GM12891 (cell line): ENCODE measurements around the gene DIO1.

Experiments used
- DNase-seq: peaks from one replicate; pipeline ENCODE4 v3.0.0; 2011; ENCODE audit warnings: low spot score; ENCODE audit not compliant: insufficient read length
- FAIRE-seq: peaks from 2 replicates; lab custom pipeline; 2011; peaks lifted over from hg19 to GRCh38; lab: Jason Lieb, UNC
- PAX5 ChIP-seq: IDR thresholded peaks from 2 replicates; pipeline ENCODE4 v1.6.1; 2011; ENCODE audit warnings: low read length, moderate library complexity, mild to moderate bottlenecking; ENCODE audit not compliant: insufficient read depth, severe bottlenecking
- POLR2A ChIP-seq: IDR thresholded peaks from 2 replicates; pipeline ENCODE4 v1.6.1; 2011; ENCODE audit warnings: low read depth, low read length, control low read depth
- POLR2AphosphoS5 ChIP-seq: IDR thresholded peaks from 2 replicates; pipeline ENCODE4 v1.6.1; 2011; ENCODE audit warnings: low read depth, low read length, control low read depth
- POU2F2 ChIP-seq: IDR thresholded peaks from 2 replicates; pipeline ENCODE4 v1.6.1; 2011; ENCODE audit warnings: low read depth, mild to moderate bottlenecking, control low read depth, low read length, moderate library complexity
- SPI1 ChIP-seq: IDR thresholded peaks from 2 replicates; pipeline ENCODE4 v1.6.1; 2011; ENCODE audit warnings: low read depth, low read length, control low read depth
- TAF1 ChIP-seq: IDR thresholded peaks from 2 replicates; pipeline ENCODE4 v1.6.1; 2011; ENCODE audit warnings: low read depth, low read length, control low read depth

DIO1 gene

GRCh38 chr1:53911442-53911841 is 17.5 kb downstream of the DIO1 start:
- DNase-seq (no peak), FAIRE-seq (no peak)
- TF ChIP-seq SPI1 = no peak
- no peak for TF ChIP-seq POU2F2
- TF ChIP-seq POLR2AphosphoS5 = no peak
- no peak for TF ChIP-seq TAF1
- no peak for TF ChIP-seq PAX5
- TF ChIP-seq POLR2A = no peak

GRCh38 chr1:53913352-53914033 is 19.5 kb downstream of the DIO1 start:
- FAIRE-seq = no peak

GRCh38 chr1:53918343-53918742 is 24.4 kb downstream of the DIO1 start:
- TF ChIP-seq POU2F2 = no peak
- DNase-seq = no peak
- no peak for FAIRE-seq

More at GRCh38 chr1:53913352-53914033, 19.5 kb downstream of the DIO1 start:
- no peak for TF ChIP-seq POLR2A
- TF ChIP-seq POLR2AphosphoS5 = no peak
- no peak for TF ChIP-seq POU2F2
- TF ChIP-seq PAX5 = no peak
- no peak for TF ChIP-seq SPI1
- TF ChIP-seq TAF1 = no peak
- DNase-seq = no peak

GRCh38 chr1:53919675-53920066 is 25.7 kb downstream of the DIO1 start:
- TF ChIP-seq TAF1 (no peak), POU2F2 (no peak), SPI1 (no peak), POLR2A (no peak), PAX5 (no peak), POLR2AphosphoS5 (no peak)
- no peak for DNase-seq
- FAIRE-seq = no peak

- no peak for DNase-seq
- no peak for TF ChIP-seq PAX5
- no peak for TF ChIP-seq POU2F2
- no peak for TF ChIP-seq TAF1
- TF ChIP-seq POLR2A = no peak
- TF ChIP-seq POLR2AphosphoS5 = no peak
- TF ChIP-seq SPI1 = no peak
- FAIRE-seq = no peak
These were observed 33.4 kb downstream of the DIO1 start for GRCh38 chr1:53927376-53927881.

- no peak for DNase-seq
- no peak for FAIRE-seq
- TF ChIP-seq POLR2A (no peak), POU2F2 (no peak), TAF1 (no peak), PAX5 (no peak), POLR2AphosphoS5 (no peak), SPI1 (no peak)
These were observed 35.4 kb downstream of the DIO1 start for GRCh38 chr1:53929246-53929960.

- no peak for TF ChIP-seq PAX5
- no peak for DNase-seq
- no peak for FAIRE-seq
These were observed 36.9 kb downstream of the DIO1 start for GRCh38 chr1:53930932-53931331.

- TF ChIP-seq POLR2A (no peak), SPI1 (no peak), POU2F2 (no peak), TAF1 (no peak), POLR2AphosphoS5 (no peak), PAX5 (no peak)
- no peak for FAIRE-seq
These were observed 37.5 kb downstream of the DIO1 start for GRCh38 chr1:53931523-53931922.

GRCh38 chr1:53934170-53934765 is 40.3 kb downstream of the DIO1 start:
- DNase-seq = no peak
- TF ChIP-seq POU2F2 = no peak
- no peak for FAIRE-seq

More at GRCh38 chr1:53931523-53931922, 37.5 kb downstream of the DIO1 start:
- DNase-seq = no peak
